GM10847 (cell line): ENCODE data around the gene HOXC12.

ENCODE experiments used
- POLR2A ChIP-seq: IDR thresholded peaks from 2 replicates; pipeline ENCODE4 v1.6.1; 2011; ENCODE audit not compliant: insufficient read length; ENCODE audit errors: extremely low read depth

Gene HOXC12

GRCh38 chr12:53950437-53950773, 4.3 kb upstream of the HOXC12 start:
- TF ChIP-seq POLR2A, result no peak

GRCh38 chr12:53950789-53951576, 3.7 kb upstream of the HOXC12 start:
- TF ChIP-seq POLR2A, result no peak

GRCh38 chr12:53951577-53952334, 2.9 kb upstream of the HOXC12 start:
- no peak for TF ChIP-seq POLR2A

GRCh38 chr12:53952335-53952694, 2.4 kb upstream of the HOXC12 start:
- TF ChIP-seq POLR2A, result no peak

- TF ChIP-seq POLR2A, result no peak
Measured at GRCh38 chr12:53952871-53953734, 1.6 kb upstream of the HOXC12 start.

- TF ChIP-seq POLR2A, result no peak
Measured at GRCh38 chr12:53953831-53954693, 641 bp upstream of the HOXC12 start.

- no peak for TF ChIP-seq POLR2A
Measured at GRCh38 chr12:53955036-53955775, 503 bp downstream of the HOXC12 start.

GRCh38 chr12:53955776-53956250, 1.1 kb downstream of the HOXC12 start:
- TF ChIP-seq POLR2A, result no peak

GRCh38 chr12:53956251-53956887, 1.7 kb downstream of the HOXC12 start:
- TF ChIP-seq POLR2A, result no peak

GRCh38 chr12:53956914-53957536, 2.3 kb downstream of the HOXC12 start:
- TF ChIP-seq POLR2A, result no peak

- TF ChIP-seq POLR2A, result no peak
Measured at GRCh38 chr12:53958128-53958527, 3.4 kb downstream of the HOXC12 start.

- no peak for TF ChIP-seq POLR2A
Measured at GRCh38 chr12:53959314-53959713, 4.6 kb downstream of the HOXC12 start.
